Measurements from ENCODE around the gene DCLK1.

Gene DCLK1

DNA sequence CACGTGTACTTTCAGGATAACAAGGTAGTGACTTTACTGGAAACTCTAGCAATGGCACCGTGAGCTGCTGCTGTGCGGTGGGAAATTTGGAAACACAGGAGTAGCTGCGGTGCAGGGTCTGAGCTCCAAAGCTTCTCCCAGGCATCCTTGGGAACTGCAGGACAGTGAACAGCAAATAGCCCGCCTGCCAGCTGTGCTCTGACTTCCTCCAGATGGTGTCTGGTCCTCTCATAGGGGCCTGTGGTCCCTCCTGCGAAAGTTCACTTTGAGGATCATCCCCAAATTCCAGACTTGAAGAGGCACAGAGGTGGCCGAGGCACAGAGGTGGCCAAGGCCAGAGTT, 367.4 kb downstream of the DCLK1 start:
- H3K9ac ChIP-seq (ENCODE audit: low read depth, low read length, poor library complexity, severe bottlenecking) = no peak overlapping the region
- H3K9me3 ChIP-seq (ENCODE audit: insufficient read depth, low read depth, low read length) = no peaks in the 10 kb centered on the region
- H3K4me3 ChIP-seq (ENCODE audit: low read length, poor library complexity, severe bottlenecking) = no peak overlapping the region
- TF ChIP-seq EZH2phosphoT487 (IDR thresholded peaks at IDR 0.05; ENCODE audit: borderline replicate concordance) = no peak
- TF ChIP-seq, protein P1, sequence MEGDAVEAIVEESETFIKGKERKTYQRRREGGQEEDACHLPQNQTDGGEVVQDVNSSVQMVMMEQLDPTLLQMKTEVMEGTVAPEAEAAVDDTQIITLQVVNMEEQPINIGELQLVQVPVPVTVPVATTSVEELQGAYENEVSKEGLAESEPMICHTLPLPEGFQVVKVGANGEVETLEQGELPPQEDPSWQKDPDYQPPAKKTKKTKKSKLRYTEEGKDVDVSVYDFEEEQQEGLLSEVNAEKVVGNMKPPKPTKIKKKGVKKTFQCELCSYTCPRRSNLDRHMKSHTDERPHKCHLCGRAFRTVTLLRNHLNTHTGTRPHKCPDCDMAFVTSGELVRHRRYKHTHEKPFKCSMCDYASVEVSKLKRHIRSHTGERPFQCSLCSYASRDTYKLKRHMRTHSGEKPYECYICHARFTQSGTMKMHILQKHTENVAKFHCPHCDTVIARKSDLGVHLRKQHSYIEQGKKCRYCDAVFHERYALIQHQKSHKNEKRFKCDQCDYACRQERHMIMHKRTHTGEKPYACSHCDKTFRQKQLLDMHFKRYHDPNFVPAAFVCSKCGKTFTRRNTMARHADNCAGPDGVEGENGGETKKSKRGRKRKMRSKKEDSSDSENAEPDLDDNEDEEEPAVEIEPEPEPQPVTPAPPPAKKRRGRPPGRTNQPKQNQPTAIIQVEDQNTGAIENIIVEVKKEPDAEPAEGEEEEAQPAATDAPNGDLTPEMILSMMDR (conservative IDR thresholded peaks at IDR 0.05; ENCODE audit: low read length) = no peak
- no peak overlapping the region for H3K4me2 ChIP-seq (ENCODE audit: low read depth, low read length, poor library complexity, severe bottlenecking)
- H4K20me1 ChIP-seq (ENCODE audit: insufficient read depth, low read length, poor library complexity, severe bottlenecking) = no peaks in the 10 kb centered on the region
- H3K27me3 ChIP-seq (ENCODE audit: insufficient read depth, low read length, poor library complexity, severe bottlenecking) = no peaks in the 10 kb centered on the region
- H3K36me3 ChIP-seq (ENCODE audit: insufficient read depth, low read length) = no peaks in the 10 kb centered on the region
- H3K4me1 ChIP-seq (ENCODE audit: insufficient read depth, low read length, poor library complexity, severe bottlenecking) = no peaks in the 10 kb centered on the region
- no peaks in the 10 kb centered on the region for H3K9me2 ChIP-seq (replicated peaks; ENCODE audit: low read depth, low read length)
- H3K79me2 ChIP-seq (ENCODE audit: insufficient read depth, low read length) = no peaks in the 10 kb centered on the region
- no peaks in the 10 kb centered on the region for H3F3A ChIP-seq (ENCODE audit: low read depth)
- no peak overlapping the region for H2AFZ ChIP-seq (ENCODE audit: low read length)

- H3K4me3 ChIP-seq (ENCODE audit: low read length, poor library complexity, severe bottlenecking) = no peak overlapping the region
- H3K4me1 ChIP-seq (ENCODE audit: insufficient read depth, low read length, poor library complexity, severe bottlenecking) = no peaks in the 10 kb centered on the region
- no peaks in the 10 kb centered on the region for H3K36me3 ChIP-seq (ENCODE audit: insufficient read depth, low read length)
- TF ChIP-seq EZH2phosphoT487 (IDR thresholded peaks at IDR 0.05; ENCODE audit: borderline replicate concordance) = no peak
- TF ChIP-seq, protein P1 (conservative IDR thresholded peaks at IDR 0.05; ENCODE audit: low read length) = no peak
- no peak overlapping the region for H3K9ac ChIP-seq (ENCODE audit: low read depth, low read length, poor library complexity, severe bottlenecking)
- no peaks in the 10 kb centered on the region for H3K79me2 ChIP-seq (ENCODE audit: insufficient read depth, low read length)
- H3K9me2 ChIP-seq (replicated peaks; ENCODE audit: low read depth, low read length) = no peaks in the 10 kb centered on the region
- no peak overlapping the region for H3K4me2 ChIP-seq (ENCODE audit: low read depth, low read length, poor library complexity, severe bottlenecking)
- H3F3A ChIP-seq (ENCODE audit: low read depth) = no peaks in the 10 kb centered on the region
- no peaks in the 10 kb centered on the region for H4K20me1 ChIP-seq (ENCODE audit: insufficient read depth, low read length, poor library complexity, severe bottlenecking)
- H2AFZ ChIP-seq (ENCODE audit: low read length) = no peak overlapping the region
- no peaks in the 10 kb centered on the region for H3K27me3 ChIP-seq (ENCODE audit: insufficient read depth, low read length, poor library complexity, severe bottlenecking)
- no peaks in the 10 kb centered on the region for H3K9me3 ChIP-seq (ENCODE audit: insufficient read depth, low read depth, low read length)
These were observed 368.0 kb downstream of the DCLK1 start for GRCh38 chr13:35763060-35763781.

GRCh38 chr13:35761440-35762252, 369.5 kb downstream of the DCLK1 start:
- Histone ChIP-seq H3K9me2 (replicated peaks; ENCODE audit: low read depth, low read length) (no peaks in the 10 kb centered on the region), H3K4me3 (ENCODE audit: low read length, poor library complexity, severe bottlenecking) (no peak overlapping the region), H3K36me3 (ENCODE audit: insufficient read depth, low read length) (no peaks in the 10 kb centered on the region), H3K27me3 (ENCODE audit: insufficient read depth, low read length, poor library complexity, severe bottlenecking) (no peaks in the 10 kb centered on the region), H4K20me1 (ENCODE audit: insufficient read depth, low read length, poor library complexity, severe bottlenecking) (no peaks in the 10 kb centered on the region), H3K9me3 (ENCODE audit: insufficient read depth, low read depth, low read length) (no peaks in the 10 kb centered on the region), H3K9ac (ENCODE audit: low read depth, low read length, poor library complexity, severe bottlenecking) (no peak overlapping the region), H3K4me1 (ENCODE audit: insufficient read depth, low read length, poor library complexity, severe bottlenecking) (no peaks in the 10 kb centered on the region), H3K79me2 (ENCODE audit: insufficient read depth, low read length) (no peaks in the 10 kb centered on the region), H3K4me2 (ENCODE audit: low read depth, low read length, poor library complexity, severe bottlenecking) (no peak overlapping the region), H2AFZ (ENCODE audit: low read length) (no peak overlapping the region), H3F3A (ENCODE audit: low read depth) (no peaks in the 10 kb centered on the region)
- TF ChIP-seq EZH2phosphoT487 (IDR thresholded peaks at IDR 0.05; ENCODE audit: borderline replicate concordance) = no peak
- TF ChIP-seq, protein P1 (conservative IDR thresholded peaks at IDR 0.05; ENCODE audit: low read length) = no peak

Data from Loucy (cell line).